ENCODE measurements around the gene CLEC16A.

GRCh38 chr16:11047057-11047456 lies 102.7 kb downstream of the CLEC16A start:
- peak; percentile 37 for TF ChIP-seq POLR2AphosphoS5 (IDR thresholded peaks at IDR 0.05)
- no peak for TF ChIP-seq CTCF (IDR thresholded peaks at IDR 0.05)
- TF ChIP-seq POLR2A (IDR thresholded peaks at IDR 0.05), result no peak

All from gastroesophageal sphincter (tissue), 3 donors.